ENCODE measurements around the gene ZNF496. TPM values are rescaled to one million over a fixed set of nuclear protein-coding genes. Genes with fewer than 3 reads are reported as not detected.
"Not testable (repeated sequence)": the region's sequence is repeated elsewhere in the genome, so short reads cannot be mapped to it uniquely, and the experiment has no call there.

Gene ZNF496
- total and polyA plus RNA-seq, 8 donors = 5.8 to 25.8 (median 11.9) TPM

DNA sequence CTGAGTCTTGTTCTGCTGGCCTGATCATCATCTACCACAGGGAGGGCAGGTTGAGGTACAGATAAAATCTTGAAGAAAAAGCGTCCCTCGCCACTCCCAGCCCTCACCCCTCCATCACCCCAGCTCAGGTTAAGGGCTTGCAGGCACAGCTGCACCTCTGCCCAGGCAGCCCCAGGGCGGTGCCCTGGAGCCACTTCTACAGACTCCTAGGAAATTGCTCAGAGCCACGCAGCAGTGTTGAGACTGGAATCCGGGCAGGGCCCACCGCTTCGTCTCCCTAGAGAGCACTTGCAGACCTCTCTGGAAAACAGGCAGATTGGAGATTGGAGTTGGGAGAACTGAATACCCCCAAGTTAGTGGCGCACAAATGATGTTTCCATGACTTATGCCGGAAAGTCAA is 40.5 kb downstream of the ZNF496 start:
- no peaks in the 10 kb centered on the region for H3K27me3 ChIP-seq
- WGBS, 5 donors = 91 to 98% (median 93%) methylated on average over 7 to 9 of the region's 9 CpGs
- intact Hi-C loops (cut with DNase I; ENCODE audit: low total_unique reads) = no loop called here
- no peak overlapping the region for H3K27ac ChIP-seq
- no peaks in the 10 kb centered on the region for H3K4me1 ChIP-seq
- no peaks in the 10 kb centered on the region for H3K36me3 ChIP-seq
- H3K9me3 ChIP-seq = peaks cover 0 to 5% (median 3%) of the 10 kb centered on the region in 4 donors
- no peak overlapping the region for H3K4me3 ChIP-seq
- TF ChIP-seq POLR2AphosphoS5 (IDR thresholded peaks at IDR 0.05) (no peak), POLR2A (IDR thresholded peaks at IDR 0.05) (no peak), EP300 (IDR thresholded peaks at IDR 0.05) (no peak)
- TF ChIP-seq, protein P1, sequence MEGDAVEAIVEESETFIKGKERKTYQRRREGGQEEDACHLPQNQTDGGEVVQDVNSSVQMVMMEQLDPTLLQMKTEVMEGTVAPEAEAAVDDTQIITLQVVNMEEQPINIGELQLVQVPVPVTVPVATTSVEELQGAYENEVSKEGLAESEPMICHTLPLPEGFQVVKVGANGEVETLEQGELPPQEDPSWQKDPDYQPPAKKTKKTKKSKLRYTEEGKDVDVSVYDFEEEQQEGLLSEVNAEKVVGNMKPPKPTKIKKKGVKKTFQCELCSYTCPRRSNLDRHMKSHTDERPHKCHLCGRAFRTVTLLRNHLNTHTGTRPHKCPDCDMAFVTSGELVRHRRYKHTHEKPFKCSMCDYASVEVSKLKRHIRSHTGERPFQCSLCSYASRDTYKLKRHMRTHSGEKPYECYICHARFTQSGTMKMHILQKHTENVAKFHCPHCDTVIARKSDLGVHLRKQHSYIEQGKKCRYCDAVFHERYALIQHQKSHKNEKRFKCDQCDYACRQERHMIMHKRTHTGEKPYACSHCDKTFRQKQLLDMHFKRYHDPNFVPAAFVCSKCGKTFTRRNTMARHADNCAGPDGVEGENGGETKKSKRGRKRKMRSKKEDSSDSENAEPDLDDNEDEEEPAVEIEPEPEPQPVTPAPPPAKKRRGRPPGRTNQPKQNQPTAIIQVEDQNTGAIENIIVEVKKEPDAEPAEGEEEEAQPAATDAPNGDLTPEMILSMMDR (IDR thresholded peaks at IDR 0.05) = no peak
- DNase-seq = no peak

DNA sequence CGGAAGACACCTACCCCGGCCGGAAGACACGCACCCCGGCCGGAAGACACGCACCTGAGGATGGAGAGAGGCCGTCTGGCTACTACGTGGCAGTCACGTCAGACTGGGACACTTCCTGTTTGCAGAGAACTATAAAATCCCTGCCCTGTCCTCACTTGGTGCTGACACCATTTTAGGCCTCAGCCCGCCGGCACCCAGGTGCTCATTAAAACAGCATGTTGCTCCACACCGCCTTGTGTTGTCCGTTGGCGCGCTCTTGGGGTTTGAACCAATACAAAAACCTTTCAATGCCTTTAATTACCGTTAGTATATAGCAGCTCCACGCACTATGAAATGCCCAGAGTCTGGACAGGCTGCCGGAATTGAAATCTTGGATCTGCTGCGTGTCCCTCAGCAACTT is 41.1 kb downstream of the ZNF496 start:
- Histone ChIP-seq H3K27ac (no peak overlapping the region), H3K27me3 (no peaks in the 10 kb centered on the region), H3K9me3 (peaks cover 0 to 9% (median 3%) of the 10 kb centered on the region in 4 donors), H3K4me3 (no peak overlapping the region), H3K4me1 (no peaks in the 10 kb centered on the region), H3K36me3 (no peaks in the 10 kb centered on the region)
- 91 to 97% (median 96%) methylated on average over 15 to 20 of the region's 20 CpGs for WGBS, 5 donors
- intact Hi-C loops (cut with DNase I; ENCODE audit: low total_unique reads) = no loop called here
- no peak for DNase-seq
- TF ChIP-seq EP300 (IDR thresholded peaks at IDR 0.05) (no peak), POLR2A (IDR thresholded peaks at IDR 0.05) (no peak), POLR2AphosphoS5 (IDR thresholded peaks at IDR 0.05) (no peak)
- TF ChIP-seq, protein P1 (IDR thresholded peaks at IDR 0.05) = no peak

GRCh38 chr1:247289274-247289892 is 42.3 kb downstream of the ZNF496 start:
- DNase-seq; intact Hi-C loops (cut with DNase I; ENCODE audit: low total_unique reads); H3K27ac ChIP-seq; H3K4me1 ChIP-seq; H3K36me3 ChIP-seq; H3K4me3 ChIP-seq; H3K27me3 ChIP-seq; H3K9me3 ChIP-seq: not testable (repeated sequence)
- 92 to 94% (median 93%) methylated on average over 19 of the region's 19 CpGs for WGBS, 5 donors

DNA sequence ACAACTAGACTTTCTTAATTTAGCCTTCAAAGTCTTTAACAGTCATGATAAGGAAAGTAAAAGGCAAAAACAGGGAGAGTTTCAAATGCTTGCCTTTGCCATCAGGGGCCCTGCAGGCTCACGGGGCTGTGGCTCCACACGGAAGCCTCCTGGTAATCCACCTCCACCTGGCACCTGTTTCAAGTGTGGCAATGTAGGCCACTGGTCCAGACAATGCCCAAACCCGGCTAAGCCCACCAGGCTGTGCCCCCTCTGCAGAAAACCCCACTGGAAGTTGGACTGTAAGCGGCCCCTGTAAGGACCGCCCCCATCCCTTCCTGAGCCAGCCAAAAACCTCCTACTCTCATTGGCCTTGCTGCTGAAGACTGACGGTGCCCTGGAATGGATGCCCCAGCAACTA is 43.3 kb downstream of the ZNF496 start:
- no peaks in the 10 kb centered on the region for H3K36me3 ChIP-seq
- no peak overlapping the region for H3K4me3 ChIP-seq
- no peaks in the 10 kb centered on the region for H3K27me3 ChIP-seq
- intact Hi-C loops (cut with DNase I; ENCODE audit: low total_unique reads) = no loop called here
- 94 to 97% (median 95%) methylated on average over 4 to 6 of the region's 6 CpGs for WGBS, 5 donors
- DNase-seq = no peak
- TF ChIP-seq POLR2AphosphoS5 (IDR thresholded peaks at IDR 0.05) (no peak), EP300 (IDR thresholded peaks at IDR 0.05) (no peak), POLR2A (IDR thresholded peaks at IDR 0.05) (no peak)
- TF ChIP-seq, protein P1 (IDR thresholded peaks at IDR 0.05) = no peak
- peaks cover 0 to 9% (median 3%) of the 10 kb centered on the region in 4 donors for H3K9me3 ChIP-seq
- H3K27ac ChIP-seq = no peak overlapping the region
- H3K4me1 ChIP-seq = no peaks in the 10 kb centered on the region

GRCh38 chr1:247287460-247287859 is 44.2 kb downstream of the ZNF496 start:
- TF ChIP-seq EP300 (IDR thresholded peaks at IDR 0.05) = no peak
- TF ChIP-seq POLR2A (IDR thresholded peaks at IDR 0.05) = no peak
- TF ChIP-seq, protein P1 (IDR thresholded peaks at IDR 0.05) = no peak
- TF ChIP-seq POLR2AphosphoS5 (IDR thresholded peaks at IDR 0.05) = no peak
- Histone ChIP-seq H3K4me3 (no peak overlapping the region), H3K4me1 (no peaks in the 10 kb centered on the region), H3K36me3 (no peaks in the 10 kb centered on the region), H3K9me3 (peaks cover 0 to 9% (median 3%) of the 10 kb centered on the region in 4 donors), H3K27me3 (no peaks in the 10 kb centered on the region), H3K27ac (no peak overlapping the region)
- intact Hi-C loops (cut with DNase I; ENCODE audit: low total_unique reads) = no loop called here
- WGBS, 5 donors = 91 to 96% (median 94%) methylated on average over 14 of the region's 14 CpGs
- no peak for DNase-seq
